K562 (cell line): Measurements from ENCODE around the gene TSPOAP1. TPM values are rescaled to one million over a fixed set of nuclear protein-coding genes. Genes with fewer than 3 reads are reported as not detected.

Experiments used
- FOXP1 ChIP-seq: sonication (generic); formaldehyde crosslinking; IDR thresholded peaks from 2 replicates; pipeline ENCODE4 v1.8.0; 2022; ENCODE audit warnings: mild to moderate bottlenecking, missing genetic modification reagents
- MTA3 ChIP-seq: fragments of 450-650 bp; formaldehyde crosslinking; IDR thresholded peaks from 2 replicates; pipeline ENCODE4 v1.6.1; 2017; ENCODE audit warnings: mild to moderate bottlenecking, borderline replicate concordance
- RB1 ChIP-seq: fragments of 450-650 bp; IDR thresholded peaks from 2 replicates; pipeline ENCODE4 v1.6.1; 2017; ENCODE audit warnings: low read depth, mild to moderate bottlenecking
- SAFB ChIP-seq: fragments of 200-400 bp; formaldehyde crosslinking; IDR thresholded peaks from 2 replicates; pipeline ENCODE4 v1.6.1; 2017; ENCODE audit warnings: low read depth, low read length, borderline replicate concordance
- ZNF408 ChIP-seq: fragments of 250-450 bp; sonication (Bioruptor Pico); IDR thresholded peaks from 2 replicates; pipeline ENCODE4 v1.4.0; 2020; ENCODE audit warnings: low read depth, mild to moderate bottlenecking, moderate library complexity
- polyA plus RNA-seq, 8 experiments: library from polyadenylated mRNA; depleted of rRNA in 4 of 8; stranded (reverse) in 5 of 8; unstranded in 3 of 8; fragments of >200 nt; fragmentation: Nextera tagmentation in 2 of 8; fragmentation: Illumina TruSeq in 1 of 8; extraction: Ambion mirVana in 2 of 8; extraction: Trizol in 1 of 8; gene quantifications; 2 replicates each; pipeline versions ENCODE4 v1.2.1 to v1.2.3, GENCODE V29; 2011 to 2014; ENCODE audit warnings: inconsistent platforms in 1 of 8, missing spikeins in 1 of 8
- total RNA-seq, 7 experiments: library from RNA; depleted of rRNA in 6 of 7; stranded (reverse); fragments of >200 nt in 6 of 7; fragmentation: Illumina TruSeq in 2 of 7; extraction: Trizol in 2 of 7; gene quantifications; 2 replicates each; pipeline versions ENCODE4 v1.2.1 to v1.2.3, GENCODE V29; 2011 to 2021; ENCODE audit warnings: low replicate concordance in 1 of 7
- TF ChIP-seq, protein P1 (sequence below), 2 experiments: fragments of 450-650 bp in 1 of 2; sonication (generic) in 1 of 2; formaldehyde crosslinking in 1 of 2; IDR thresholded peaks; 2 replicates each; pipeline versions ENCODE4 v1.7.1 to v1.9.0; 2016 to 2022; ENCODE audit warnings: inconsistent platforms in 1 of 2, mild to moderate bottlenecking in 1 of 2, missing genetic modification reagents in 1 of 2
- TF ChIP-seq, protein P2 (sequence below): fragments of 450-650 bp; formaldehyde crosslinking; IDR thresholded peaks from 2 replicates; pipeline ENCODE4 v1.4.0; 2022; ENCODE audit warnings: missing genetic modification characterization
- TF ChIP-seq, protein P3 (sequence below): fragments of 450-650 bp; IDR thresholded peaks from 2 replicates; pipeline ENCODE4 v1.6.1; 2016; ENCODE audit warnings: borderline replicate concordance
- TF ChIP-seq, protein P4 (sequence below): sonication (generic); formaldehyde crosslinking; IDR thresholded peaks from 2 replicates; pipeline ENCODE4 v1.8.0; 2022; ENCODE audit warnings: mild to moderate bottlenecking, missing genetic modification reagents
- TF ChIP-seq, protein P5 (sequence below): sonication (generic); IDR thresholded peaks from 2 replicates; pipeline ENCODE4 v1.6.1; 2016
- TF ChIP-seq, protein P6 (sequence below), 2 experiments: fragments of 450-650 bp; IDR thresholded peaks; 2 replicates each; pipeline ENCODE4 v1.6.1; 2016

TSPOAP1 gene
- total and polyA plus RNA-seq, 9 of the 15 experiments (the other 6 are each of a cell fraction or from before 2014, with no cell fraction given): 0.87 to 3.9 (median 1.8) TPM; not detected in 2

DNA sequence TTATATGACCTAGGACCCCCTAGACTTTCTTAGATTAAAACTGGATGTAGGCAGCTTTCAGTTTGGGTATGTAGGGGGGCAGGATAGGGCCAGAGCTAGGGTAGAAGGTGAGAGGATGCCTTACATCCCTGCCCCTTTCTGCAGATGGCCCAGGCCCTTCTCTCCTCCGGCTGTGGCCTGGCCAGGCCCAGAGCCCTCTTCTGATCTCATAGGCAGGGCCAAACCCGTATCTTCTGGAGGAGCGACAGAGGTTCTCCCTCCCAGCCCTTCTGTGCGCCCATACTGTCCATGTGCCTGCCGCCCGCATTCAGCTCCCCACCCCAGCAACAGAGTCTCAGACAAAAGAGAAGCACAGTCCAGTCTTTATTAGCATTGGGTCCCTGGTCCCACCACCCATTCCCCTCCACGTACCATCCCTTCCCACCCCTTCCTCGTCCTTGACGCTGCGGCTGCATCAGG, 2.0 kb upstream of the TSPOAP1 start (continued):
- TF ChIP-seq, protein P1, sequence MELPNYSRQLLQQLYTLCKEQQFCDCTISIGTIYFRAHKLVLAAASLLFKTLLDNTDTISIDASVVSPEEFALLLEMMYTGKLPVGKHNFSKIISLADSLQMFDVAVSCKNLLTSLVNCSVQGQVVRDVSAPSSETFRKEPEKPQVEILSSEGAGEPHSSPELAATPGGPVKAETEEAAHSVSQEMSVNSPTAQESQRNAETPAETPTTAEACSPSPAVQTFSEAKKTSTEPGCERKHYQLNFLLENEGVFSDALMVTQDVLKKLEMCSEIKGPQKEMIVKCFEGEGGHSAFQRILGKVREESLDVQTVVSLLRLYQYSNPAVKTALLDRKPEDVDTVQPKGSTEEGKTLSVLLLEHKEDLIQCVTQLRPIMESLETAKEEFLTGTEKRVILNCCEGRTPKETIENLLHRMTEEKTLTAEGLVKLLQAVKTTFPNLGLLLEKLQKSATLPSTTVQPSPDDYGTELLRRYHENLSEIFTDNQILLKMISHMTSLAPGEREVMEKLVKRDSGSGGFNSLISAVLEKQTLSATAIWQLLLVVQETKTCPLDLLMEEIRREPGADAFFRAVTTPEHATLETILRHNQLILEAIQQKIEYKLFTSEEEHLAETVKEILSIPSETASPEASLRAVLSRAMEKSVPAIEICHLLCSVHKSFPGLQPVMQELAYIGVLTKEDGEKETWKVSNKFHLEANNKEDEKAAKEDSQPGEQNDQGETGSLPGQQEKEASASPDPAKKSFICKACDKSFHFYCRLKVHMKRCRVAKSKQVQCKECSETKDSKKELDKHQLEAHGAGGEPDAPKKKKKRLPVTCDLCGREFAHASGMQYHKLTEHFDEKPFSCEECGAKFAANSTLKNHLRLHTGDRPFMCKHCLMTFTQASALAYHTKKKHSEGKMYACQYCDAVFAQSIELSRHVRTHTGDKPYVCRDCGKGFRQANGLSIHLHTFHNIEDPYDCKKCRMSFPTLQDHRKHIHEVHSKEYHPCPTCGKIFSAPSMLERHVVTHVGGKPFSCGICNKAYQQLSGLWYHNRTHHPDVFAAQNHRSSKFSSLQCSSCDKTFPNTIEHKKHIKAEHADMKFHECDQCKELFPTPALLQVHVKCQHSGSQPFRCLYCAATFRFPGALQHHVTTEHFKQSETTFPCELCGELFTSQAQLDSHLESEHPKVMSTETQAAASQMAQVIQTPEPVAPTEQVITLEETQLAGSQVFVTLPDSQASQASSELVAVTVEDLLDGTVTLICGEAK (IDR thresholded peaks at IDR 0.05): no peak
- TF ChIP-seq, protein P1 (CRISPR knock-in tag; IDR thresholded peaks at IDR 0.05): peak; percentile 57; the same call in 1 of the 2 replicates
- TF ChIP-seq, protein P2, sequence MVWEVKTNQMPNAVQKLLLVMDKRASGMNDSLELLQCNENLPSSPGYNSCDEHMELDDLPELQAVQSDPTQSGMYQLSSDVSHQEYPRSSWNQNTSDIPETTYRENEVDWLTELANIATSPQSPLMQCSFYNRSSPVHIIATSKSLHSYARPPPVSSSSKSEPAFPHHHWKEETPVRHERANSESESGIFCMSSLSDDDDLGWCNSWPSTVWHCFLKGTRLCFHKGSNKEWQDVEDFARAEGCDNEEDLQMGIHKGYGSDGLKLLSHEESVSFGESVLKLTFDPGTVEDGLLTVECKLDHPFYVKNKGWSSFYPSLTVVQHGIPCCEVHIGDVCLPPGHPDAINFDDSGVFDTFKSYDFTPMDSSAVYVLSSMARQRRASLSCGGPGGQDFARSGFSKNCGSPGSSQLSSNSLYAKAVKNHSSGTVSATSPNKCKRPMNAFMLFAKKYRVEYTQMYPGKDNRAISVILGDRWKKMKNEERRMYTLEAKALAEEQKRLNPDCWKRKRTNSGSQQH (CRISPR knock-in tag): no peak
- TF ChIP-seq, protein P3, sequence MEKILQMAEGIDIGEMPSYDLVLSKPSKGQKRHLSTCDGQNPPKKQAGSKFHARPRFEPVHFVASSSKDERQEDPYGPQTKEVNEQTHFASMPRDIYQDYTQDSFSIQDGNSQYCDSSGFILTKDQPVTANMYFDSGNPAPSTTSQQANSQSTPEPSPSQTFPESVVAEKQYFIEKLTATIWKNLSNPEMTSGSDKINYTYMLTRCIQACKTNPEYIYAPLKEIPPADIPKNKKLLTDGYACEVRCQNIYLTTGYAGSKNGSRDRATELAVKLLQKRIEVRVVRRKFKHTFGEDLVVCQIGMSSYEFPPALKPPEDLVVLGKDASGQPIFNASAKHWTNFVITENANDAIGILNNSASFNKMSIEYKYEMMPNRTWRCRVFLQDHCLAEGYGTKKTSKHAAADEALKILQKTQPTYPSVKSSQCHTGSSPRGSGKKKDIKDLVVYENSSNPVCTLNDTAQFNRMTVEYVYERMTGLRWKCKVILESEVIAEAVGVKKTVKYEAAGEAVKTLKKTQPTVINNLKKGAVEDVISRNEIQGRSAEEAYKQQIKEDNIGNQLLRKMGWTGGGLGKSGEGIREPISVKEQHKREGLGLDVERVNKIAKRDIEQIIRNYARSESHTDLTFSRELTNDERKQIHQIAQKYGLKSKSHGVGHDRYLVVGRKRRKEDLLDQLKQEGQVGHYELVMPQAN: peak; percentile 90
- TF ChIP-seq FOXP1 (CRISPR knock-in tag) (no peak), SAFB (no peak), ZNF408 (CRISPR knock-in tag) (no peak), MTA3 (no peak), RB1 (0 out of 2 replicates have a peak, but pooled peaks have one; percentile 4)
- TF ChIP-seq, protein P4, sequence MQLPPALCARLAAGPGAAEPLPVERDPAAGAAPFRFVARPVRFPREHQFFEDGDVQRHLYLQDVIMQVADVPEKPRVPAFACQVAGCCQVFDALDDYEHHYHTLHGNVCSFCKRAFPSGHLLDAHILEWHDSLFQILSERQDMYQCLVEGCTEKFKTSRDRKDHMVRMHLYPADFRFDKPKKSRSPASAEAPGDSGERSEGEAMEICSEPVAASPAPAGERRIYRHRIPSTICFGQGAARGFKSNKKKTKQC (CRISPR knock-in tag): 0 out of 2 replicates have a peak, but pooled peaks have one; percentile 2
- TF ChIP-seq, protein P5, sequence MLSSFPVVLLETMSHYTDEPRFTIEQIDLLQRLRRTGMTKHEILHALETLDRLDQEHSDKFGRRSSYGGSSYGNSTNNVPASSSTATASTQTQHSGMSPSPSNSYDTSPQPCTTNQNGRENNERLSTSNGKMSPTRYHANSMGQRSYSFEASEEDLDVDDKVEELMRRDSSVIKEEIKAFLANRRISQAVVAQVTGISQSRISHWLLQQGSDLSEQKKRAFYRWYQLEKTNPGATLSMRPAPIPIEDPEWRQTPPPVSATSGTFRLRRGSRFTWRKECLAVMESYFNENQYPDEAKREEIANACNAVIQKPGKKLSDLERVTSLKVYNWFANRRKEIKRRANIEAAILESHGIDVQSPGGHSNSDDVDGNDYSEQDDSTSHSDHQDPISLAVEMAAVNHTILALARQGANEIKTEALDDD: no peak
- TF ChIP-seq, protein P6, sequence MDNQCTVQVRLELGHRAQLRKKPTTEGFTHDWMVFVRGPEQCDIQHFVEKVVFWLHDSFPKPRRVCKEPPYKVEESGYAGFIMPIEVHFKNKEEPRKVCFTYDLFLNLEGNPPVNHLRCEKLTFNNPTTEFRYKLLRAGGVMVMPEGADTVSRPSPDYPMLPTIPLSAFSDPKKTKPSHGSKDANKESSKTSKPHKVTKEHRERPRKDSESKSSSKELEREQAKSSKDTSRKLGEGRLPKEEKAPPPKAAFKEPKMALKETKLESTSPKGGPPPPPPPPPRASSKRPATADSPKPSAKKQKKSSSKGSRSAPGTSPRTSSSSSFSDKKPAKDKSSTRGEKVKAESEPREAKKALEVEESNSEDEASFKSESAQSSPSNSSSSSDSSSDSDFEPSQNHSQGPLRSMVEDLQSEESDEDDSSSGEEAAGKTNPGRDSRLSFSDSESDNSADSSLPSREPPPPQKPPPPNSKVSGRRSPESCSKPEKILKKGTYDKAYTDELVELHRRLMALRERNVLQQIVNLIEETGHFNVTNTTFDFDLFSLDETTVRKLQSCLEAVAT (IDR thresholded peaks at IDR 0.05): peak; percentile 81 to 91
